Tibial artery (tissue), 4 donors: ENCODE measurements around the gene RBM26.

Experiments used
- DNase-seq, 2 donors: peaks; one replicate each; pipeline ENCODE4 v3.0.0-alpha.2; 2019
- H3K27ac ChIP-seq, 2 donors: fragments of 200-600 bp; sonication (generic) in 1 of 2; 1 replicate in 1 of 2; 2 replicates in 1 of 2; pipeline ENCODE4 v1.5.1; 2018 to 2019; ENCODE audit warnings: mild to moderate bottlenecking in 1 of 2
- H3K27me3 ChIP-seq, 2 donors: fragments of 200-600 bp; sonication (generic) in 1 of 2; one replicate each; pipeline versions ENCODE4 v1.5.1 to v1.6.0; 2016 to 2019
- H3K36me3 ChIP-seq, 3 donors: fragments of 200-600 bp; sonication (generic) in 2 of 3; one replicate each; pipeline ENCODE4 v1.5.1; 2016 to 2019; ENCODE audit warnings: mild to moderate bottlenecking in 2 of 3
- H3K4me1 ChIP-seq, 4 donors: fragments of 200-600 bp; sonication (generic) in 2 of 4; 1 replicate in 3 of 4; 2 replicates in 1 of 4; pipeline ENCODE4 v1.5.1; 2016 to 2019
- H3K4me3 ChIP-seq, 2 donors: fragments of 200-600 bp; sonication (generic) in 1 of 2; 1 replicate in 1 of 2; 2 replicates in 1 of 2; pipeline ENCODE4 v1.5.1; 2018 to 2019; ENCODE audit warnings: mild to moderate bottlenecking in 2 of 2
- H3K9me3 ChIP-seq, 3 donors: fragments of 200-600 bp; sonication (generic) in 1 of 3; one replicate each; pipeline ENCODE4 v1.5.1; 2016 to 2019
- intact Hi-C: fragments of 100-400 bp; cut with DNase I; formaldehyde crosslinking; loops from one replicate; pipeline ENCODE4 v1.15.0; 2023; ENCODE audit warnings: low total_unique reads
- TF ChIP-seq, protein P1 (sequence below), 2 experiments: fragments of 200-600 bp in 1 of 2; fragments of 450-650 bp in 1 of 2; IDR thresholded peaks; one replicate each; pipeline ENCODE4 v1.5.1; 2017 to 2019; ENCODE audit warnings: antibody characterized with exemption in 2 of 2, mild to moderate bottlenecking in 1 of 2, moderate library complexity in 1 of 2

Gene RBM26

GRCh38 chr13:79448413-79448812 lies 42.4 kb upstream of the RBM26 start:
- Histone ChIP-seq H3K27me3 (no peaks in the 10 kb centered on the region), H3K9me3 (no peaks in the 10 kb centered on the region), H3K4me3 (no peak overlapping the region), H3K4me1 (no peaks in the 10 kb centered on the region), H3K36me3 (no peaks in the 10 kb centered on the region), H3K27ac (no peak overlapping the region)
- TF ChIP-seq, protein P1, sequence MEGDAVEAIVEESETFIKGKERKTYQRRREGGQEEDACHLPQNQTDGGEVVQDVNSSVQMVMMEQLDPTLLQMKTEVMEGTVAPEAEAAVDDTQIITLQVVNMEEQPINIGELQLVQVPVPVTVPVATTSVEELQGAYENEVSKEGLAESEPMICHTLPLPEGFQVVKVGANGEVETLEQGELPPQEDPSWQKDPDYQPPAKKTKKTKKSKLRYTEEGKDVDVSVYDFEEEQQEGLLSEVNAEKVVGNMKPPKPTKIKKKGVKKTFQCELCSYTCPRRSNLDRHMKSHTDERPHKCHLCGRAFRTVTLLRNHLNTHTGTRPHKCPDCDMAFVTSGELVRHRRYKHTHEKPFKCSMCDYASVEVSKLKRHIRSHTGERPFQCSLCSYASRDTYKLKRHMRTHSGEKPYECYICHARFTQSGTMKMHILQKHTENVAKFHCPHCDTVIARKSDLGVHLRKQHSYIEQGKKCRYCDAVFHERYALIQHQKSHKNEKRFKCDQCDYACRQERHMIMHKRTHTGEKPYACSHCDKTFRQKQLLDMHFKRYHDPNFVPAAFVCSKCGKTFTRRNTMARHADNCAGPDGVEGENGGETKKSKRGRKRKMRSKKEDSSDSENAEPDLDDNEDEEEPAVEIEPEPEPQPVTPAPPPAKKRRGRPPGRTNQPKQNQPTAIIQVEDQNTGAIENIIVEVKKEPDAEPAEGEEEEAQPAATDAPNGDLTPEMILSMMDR (IDR thresholded peaks at IDR 0.05), result no peak
- no peak for DNase-seq
- intact Hi-C loops, result loop anchor here (10.0 kb wide), 1 partner anchor 1886 kb away; no protein-coding TSS in a partner anchor

GRCh38 chr13:79447741-79448140 lies 41.7 kb upstream of the RBM26 start:
- no peaks in the 10 kb centered on the region for H3K27me3 ChIP-seq
- H3K36me3 ChIP-seq, result no peaks in the 10 kb centered on the region
- no peak overlapping the region for H3K4me3 ChIP-seq
- no peak for DNase-seq
- H3K27ac ChIP-seq, result no peak overlapping the region
- intact Hi-C loops, result loop anchor here (10.0 kb wide), 1 partner anchor 1887 kb away; no protein-coding TSS in a partner anchor
- no peaks in the 10 kb centered on the region for H3K4me1 ChIP-seq
- TF ChIP-seq, protein P1 (IDR thresholded peaks at IDR 0.05), result no peak
- H3K9me3 ChIP-seq, result no peaks in the 10 kb centered on the region

- Histone ChIP-seq H3K4me3 (no peak overlapping the region), H3K36me3 (no peaks in the 10 kb centered on the region), H3K27me3 (no peaks in the 10 kb centered on the region), H3K27ac (no peak overlapping the region), H3K4me1 (no peaks in the 10 kb centered on the region), H3K9me3 (no peaks in the 10 kb centered on the region)
- intact Hi-C loops, result loop anchor here (10.0 kb wide), 1 partner anchor 1888 kb away; no protein-coding TSS in a partner anchor
- TF ChIP-seq, protein P1 (IDR thresholded peaks at IDR 0.05), result no peak
- DNase-seq, result no peak
Observed at GRCh38 chr13:79447141-79447540, 41.1 kb upstream of the RBM26 start.

- no peaks in the 10 kb centered on the region for H3K27me3 ChIP-seq
- H3K4me3 ChIP-seq, result no peak overlapping the region
- H3K9me3 ChIP-seq, result no peaks in the 10 kb centered on the region
- TF ChIP-seq, protein P1 (IDR thresholded peaks at IDR 0.05), result no peak
- no peak overlapping the region for H3K27ac ChIP-seq
- intact Hi-C loops, result loop anchor here (10.0 kb wide), 1 partner anchor 1889 kb away; no protein-coding TSS in a partner anchor
- DNase-seq, result no peak
- H3K4me1 ChIP-seq, result no peaks in the 10 kb centered on the region
- no peaks in the 10 kb centered on the region for H3K36me3 ChIP-seq
Observed at GRCh38 chr13:79445968-79446645, 40.1 kb upstream of the RBM26 start.

- intact Hi-C loops, result loop anchor here (10.0 kb wide), 1 partner anchor 1892 kb away; no protein-coding TSS in a partner anchor
- DNase-seq, result no peak
- no peaks in the 10 kb centered on the region for H3K27me3 ChIP-seq
- TF ChIP-seq, protein P1 (IDR thresholded peaks at IDR 0.05), result no peak
- no peaks in the 10 kb centered on the region for H3K9me3 ChIP-seq
- no peak overlapping the region for H3K4me3 ChIP-seq
- no peaks in the 10 kb centered on the region for H3K36me3 ChIP-seq
- H3K27ac ChIP-seq, result no peak overlapping the region
- no peaks in the 10 kb centered on the region for H3K4me1 ChIP-seq
Observed at GRCh38 chr13:79442706-79443105, 36.7 kb upstream of the RBM26 start.
